ENCODE data around the gene POLDIP3.
A peak's percentile ranks its signal among the peaks of the same experiment; 100 is the strongest.

Gene POLDIP3

GRCh38 chr22:42614312-42615091 lies at the start of gene POLDIP3:
TSS of gene POLDIP3 (minus strand) at chr22:42614883. CDS start at chr22:42614857, 26 bp downstream.
- DNase-seq: peak; percentile 82 to 99 (median 97)

GRCh38 chr22:42661985-42662831 lies 47.5 kb upstream of the POLDIP3 start:
- peak in 45 of 51 donors; percentile 10 to 83 (median 55) for DNase-seq

GRCh38 chr22:42656578-42656977 lies 41.9 kb upstream of the POLDIP3 start:
- DNase-seq: no peak

- DNase-seq: no peak
Observed at GRCh38 chr22:42655693-42656092, 41.0 kb upstream of the POLDIP3 start.

- DNase-seq: no peak
Observed at GRCh38 chr22:42654436-42655073, 39.9 kb upstream of the POLDIP3 start.

- DNase-seq: no peak
Observed at GRCh38 chr22:42653999-42654398, 39.3 kb upstream of the POLDIP3 start.

GRCh38 chr22:42651134-42651533 lies 36.5 kb upstream of the POLDIP3 start:
- no peak for DNase-seq

GRCh38 chr22:42649246-42650099 lies 34.8 kb upstream of the POLDIP3 start, which contains the start of gene CYB5R3:
TSS of gene CYB5R3 (minus strand) at chr22:42649392. CDS start at chr22:42649315, 77 bp downstream.
- DNase-seq: peak in 48 of 51 donors; percentile 20 to 87 (median 68)

GRCh38 chr22:42648368-42649245 lies 33.9 kb upstream of the POLDIP3 start:
- peak in 19 of 51 donors; percentile 20 to 73 (median 49) for DNase-seq

GRCh38 chr22:42648017-42648367 lies 33.3 kb upstream of the POLDIP3 start:
- no peak for DNase-seq

- no peak for DNase-seq
Observed at GRCh38 chr22:42646569-42647525, 32.2 kb upstream of the POLDIP3 start.

- DNase-seq: no peak
Observed at GRCh38 chr22:42645938-42646568, 31.4 kb upstream of the POLDIP3 start.

GRCh38 chr22:42645341-42645937 lies 30.8 kb upstream of the POLDIP3 start:
- DNase-seq: peak in 6 of 51 donors; percentile 6 to 42 (median 16)

GRCh38 chr22:42644422-42645340 lies 30.0 kb upstream of the POLDIP3 start:
- DNase-seq: peak in 9 of 51 donors; percentile 14 to 52 (median 29)

GRCh38 chr22:42643634-42644421 lies 29.1 kb upstream of the POLDIP3 start:
- DNase-seq: no peak

Data from hypothalamus (tissue), 51 donors.